Measurements from ENCODE around the gene SUN1. TPM values are rescaled to one million over a fixed set of nuclear protein-coding genes. Genes with fewer than 3 reads are reported as not detected.

Gene SUN1
- total and polyA plus RNA-seq, 2 donors (not counting 3 experiments of a cell fraction or from before 2014, with no cell fraction given) = 158 to 410 TPM

GRCh38 chr7:898855-899681, 66.8 kb downstream of the SUN1 start:
- Histone ChIP-seq H3K27ac (ENCODE audit: insufficient read depth, low read depth, low read length) (no peak overlapping the region), H3K9me3 (replicated peaks; ENCODE audit: control insufficient read depth, insufficient read depth, low read length) (no peaks in the 10 kb centered on the region), H3K9me1 (replicated peaks; ENCODE audit: control insufficient read depth, extremely low read depth, insufficient read depth, low read length) (no peaks in the 10 kb centered on the region), H3K9ac (replicated peaks; ENCODE audit: extremely low read depth, insufficient read depth, low read length) (no peak overlapping the region), H2AFZ (ENCODE audit: low read depth, low read length) (no peak overlapping the region), H3K27me3 (ENCODE audit: control insufficient read depth in 2 of 2, insufficient read depth in 2 of 2, low read length in 2 of 2) (no peaks in the 10 kb centered on the region), H4K20me1 (replicated peaks; ENCODE audit: control insufficient read depth, extremely low read depth, insufficient read depth, low read length) (no peaks in the 10 kb centered on the region), H3K4me2 (ENCODE audit: insufficient read depth, low read length) (no peak overlapping the region), H3K4me1 (ENCODE audit: control insufficient read depth, extremely low read depth, insufficient read depth, low read length) (peaks cover 6% of the 10 kb centered on the region), H3K79me2 (ENCODE audit: control insufficient read depth, insufficient read depth, low read length) (no peaks in the 10 kb centered on the region), H3K4me3 (replicated peaks in 1 of 3; ENCODE audit: insufficient read depth in 1 of 3, low read depth in 1 of 3, low read length in 3 of 3) (no peak overlapping the region), H3K36me3 (ENCODE audit: control insufficient read depth in 2 of 2, extremely low read depth in 1 of 2, insufficient read depth in 2 of 2, low read length in 2 of 2) (peaks cover 0 to 17% of the 10 kb centered on the region in 2 experiments)
- dilution Hi-C loops (cut with MboI; ENCODE audit: extremely low pct_ligation_motif_present, low sequenced_read_pairs) = no loop called here
- no peak for TF ChIP-seq MYC (IDR thresholded peaks at IDR 0.05; ENCODE audit: low read depth, low read length)
- TF ChIP-seq POLR2AphosphoS5 (IDR thresholded peaks at IDR 0.05; ENCODE audit: insufficient read depth, low read depth, low read length) = no peak
- no peak for TF ChIP-seq EZH2 (IDR thresholded peaks at IDR 0.05; ENCODE audit: borderline replicate concordance, low read depth, low read length, severe bottlenecking)
- no peak for TF ChIP-seq JUN (IDR thresholded peaks at IDR 0.05; ENCODE audit: borderline replicate concordance, insufficient read depth, insufficient read length, low read depth)
- no peak for TF ChIP-seq MAX (IDR thresholded peaks at IDR 0.05; ENCODE audit: insufficient read depth, insufficient read length)
- no peak for TF ChIP-seq FOS (IDR thresholded peaks at IDR 0.05; ENCODE audit: borderline replicate concordance, insufficient read depth, low read length)
- intact Hi-C loops (cut with micrococcal nuclease) = no loop called here
- DNase-seq (ENCODE audit: low read depth, low spot score) = no peak
- CTCF ChIA-PET = interaction anchor here (1.5 to 1.7 kb wide), 2 partner anchors 22 to 63 kb away, joined by 3 to 4 read pairs; partner anchors contain the start of gene GET4
- no TSS peak for BruUV-seq (replicated peaks)
- POLR2A ChIA-PET = no interaction called here
- no peak for FAIRE-seq

- CTCF ChIA-PET = no interaction called here
- Histone ChIP-seq H4K20me1 (replicated peaks; ENCODE audit: control insufficient read depth, extremely low read depth, insufficient read depth, low read length) (no peaks in the 10 kb centered on the region), H2AFZ (ENCODE audit: low read depth, low read length) (no peak overlapping the region), H3K4me2 (ENCODE audit: insufficient read depth, low read length) (no peak overlapping the region), H3K27me3 (ENCODE audit: control insufficient read depth in 2 of 2, insufficient read depth in 2 of 2, low read length in 2 of 2) (peaks cover 0 to 2% of the 10 kb centered on the region in 2 experiments), H3K27ac (ENCODE audit: insufficient read depth, low read depth, low read length) (no peak overlapping the region), H3K79me2 (ENCODE audit: control insufficient read depth, insufficient read depth, low read length) (no peaks in the 10 kb centered on the region), H3K9ac (replicated peaks; ENCODE audit: extremely low read depth, insufficient read depth, low read length) (no peak overlapping the region), H3K4me1 (ENCODE audit: control insufficient read depth, extremely low read depth, insufficient read depth, low read length) (peaks cover 6% of the 10 kb centered on the region), H3K4me3 (replicated peaks in 1 of 3; ENCODE audit: insufficient read depth in 1 of 3, low read depth in 1 of 3, low read length in 3 of 3) (no peak overlapping the region), H3K9me1 (replicated peaks; ENCODE audit: control insufficient read depth, extremely low read depth, insufficient read depth, low read length) (no peaks in the 10 kb centered on the region), H3K9me3 (replicated peaks; ENCODE audit: control insufficient read depth, insufficient read depth, low read length) (no peaks in the 10 kb centered on the region), H3K36me3 (ENCODE audit: control insufficient read depth in 2 of 2, extremely low read depth in 1 of 2, insufficient read depth in 2 of 2, low read length in 2 of 2) (peaks cover 0 to 10% of the 10 kb centered on the region in 2 experiments)
- TF ChIP-seq POLR2AphosphoS5 (IDR thresholded peaks at IDR 0.05; ENCODE audit: insufficient read depth, low read depth, low read length) (no peak), CTCF (IDR thresholded peaks at IDR 0.05; ENCODE audit: extremely low read depth in 1 of 2, insufficient read depth in 1 of 2, low read depth in 1 of 2, low read length in 2 of 2) (no peak), GATA2 (IDR thresholded peaks at IDR 0.05; ENCODE audit: insufficient read depth, insufficient read length, low read depth, low read length) (no peak), MYC (IDR thresholded peaks at IDR 0.05; ENCODE audit: low read depth, low read length) (no peak), MAX (IDR thresholded peaks at IDR 0.05; ENCODE audit: insufficient read depth, insufficient read length) (no peak), POLR2A (IDR thresholded peaks at IDR 0.05; ENCODE audit: low read depth, low read length) (no peak), FOS (IDR thresholded peaks at IDR 0.05; ENCODE audit: borderline replicate concordance, insufficient read depth, low read length) (no peak), EZH2 (IDR thresholded peaks at IDR 0.05; ENCODE audit: borderline replicate concordance, low read depth, low read length, severe bottlenecking) (no peak), JUN (IDR thresholded peaks at IDR 0.05; ENCODE audit: borderline replicate concordance, insufficient read depth, insufficient read length, low read depth) (no peak)
- FAIRE-seq = no peak
- POLR2A ChIA-PET = no interaction called here
- dilution Hi-C loops (cut with MboI; ENCODE audit: extremely low pct_ligation_motif_present, low sequenced_read_pairs) (no loop called here), intact Hi-C loops (cut with micrococcal nuclease) (no loop called here)
- no peak for DNase-seq (ENCODE audit: low read depth, low spot score)
- no TSS peak for BruUV-seq (replicated peaks)
These were observed 67.5 kb downstream of the SUN1 start for GRCh38 chr7:899806-900205.

Measured in endothelial cell of umbilical vein (primary cell).